ENCODE data around the gene KRTAP4-5.
"Not testable (repeated sequence)": the region's sequence is repeated elsewhere in the genome, so short reads cannot be mapped to it uniquely, and the experiment has no call there.

The KRTAP4-5 gene

DNA sequence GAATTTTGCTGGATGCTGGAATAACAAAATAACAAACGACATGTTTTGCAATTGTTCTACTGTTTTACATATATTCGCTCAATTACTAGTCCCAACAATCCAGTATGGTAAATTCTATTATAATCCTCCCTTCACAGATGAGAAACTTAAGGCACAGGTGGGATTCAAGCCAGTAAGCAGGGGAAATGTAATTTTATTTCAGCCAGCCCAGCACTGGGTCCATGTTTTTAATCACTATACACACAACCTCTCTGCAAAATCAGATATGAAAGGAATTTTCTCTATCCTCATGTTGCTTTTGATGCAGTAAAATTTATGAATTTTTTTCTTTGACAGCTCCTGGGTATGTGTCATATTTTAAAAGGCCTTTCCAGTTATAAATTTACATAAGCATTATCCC, 4.4 kb downstream of the KRTAP4-5 start:
- DNase-seq, result no peak

DNA sequence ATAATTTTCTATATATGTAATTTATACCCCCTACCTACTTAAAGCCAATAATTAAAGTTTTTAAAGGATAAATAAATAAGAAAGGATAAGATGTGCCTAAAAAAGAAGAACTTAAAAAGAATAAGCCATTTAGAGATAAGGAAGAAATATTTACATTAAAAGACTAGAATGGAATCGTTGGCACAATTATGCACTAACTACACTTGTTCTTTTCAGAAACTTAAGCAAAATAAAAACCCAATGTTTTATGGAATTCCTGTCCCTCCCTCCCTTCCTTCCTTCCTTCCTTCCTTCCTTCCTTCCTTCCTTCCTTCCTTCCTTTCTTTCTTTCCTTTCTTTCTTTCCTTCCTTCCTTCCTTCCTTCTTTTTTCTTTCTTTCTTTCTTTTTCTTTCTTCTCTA, 4.8 kb downstream of the KRTAP4-5 start:
- DNase-seq, result no peak

DNA sequence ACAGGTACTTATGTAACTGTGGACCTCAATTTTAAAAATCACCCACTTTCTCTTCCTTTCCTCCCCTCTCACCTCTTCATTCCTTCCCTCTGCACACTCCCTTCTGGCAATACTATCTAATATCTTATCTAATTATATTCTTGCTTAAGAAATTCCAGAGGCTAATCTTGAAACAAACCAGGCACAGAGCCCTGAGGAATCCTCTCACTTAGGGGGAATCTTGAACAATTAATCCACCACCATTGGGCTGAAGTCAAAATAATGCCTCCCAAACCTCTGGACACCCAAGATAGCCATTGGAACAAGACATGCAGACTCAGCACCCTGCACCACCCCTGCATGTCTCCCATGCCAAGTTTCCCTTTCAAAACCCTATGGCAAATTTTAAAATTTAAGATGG, 8.3 kb downstream of the KRTAP4-5 start:
- no peak for DNase-seq

DNA sequence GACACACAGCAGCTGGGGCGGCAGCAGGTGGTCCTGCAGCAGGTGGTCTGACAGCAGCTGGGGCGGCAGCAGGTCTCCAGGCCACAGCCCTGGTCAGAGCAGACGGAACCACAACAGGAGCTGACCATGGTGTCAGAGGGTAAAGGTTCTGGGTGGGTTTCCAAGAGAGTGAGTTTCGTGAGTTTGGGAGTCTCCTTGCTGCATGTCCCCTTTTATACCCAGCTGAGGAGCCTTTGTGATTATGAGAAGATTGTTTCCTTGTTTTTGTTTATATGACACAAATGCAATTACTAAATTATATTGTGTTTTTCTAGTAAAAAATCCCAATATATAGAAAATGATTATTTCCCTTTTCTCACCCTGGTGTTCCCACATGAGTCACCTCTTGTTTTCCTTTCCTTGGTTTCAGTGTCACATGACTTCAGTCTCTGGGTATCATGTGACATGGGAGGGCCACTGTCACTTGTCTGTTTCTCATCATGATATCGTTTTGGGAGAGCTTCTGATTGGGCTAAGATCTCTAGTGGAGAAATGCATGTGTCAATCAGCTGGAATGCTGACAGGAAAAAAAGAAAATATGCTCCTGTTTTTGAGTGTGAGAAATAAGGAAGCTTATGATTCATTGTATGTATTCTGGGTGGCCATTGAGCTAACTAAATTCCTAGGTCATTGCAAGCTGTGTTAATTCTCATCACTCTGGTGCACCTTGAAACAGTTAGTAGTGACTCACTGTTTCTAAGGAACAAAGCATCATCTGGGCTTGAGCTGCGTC, 9.1 kb downstream of the KRTAP4-5 start, which contains the start of gene KRTAP4-6:
Gene KRTAP4-6 (minus strand): TSS at position 185 of the 772 bp plus-strand sequence. CDS start 57 bp downstream, at position 128.
- DNase-seq, result no peak

DNA sequence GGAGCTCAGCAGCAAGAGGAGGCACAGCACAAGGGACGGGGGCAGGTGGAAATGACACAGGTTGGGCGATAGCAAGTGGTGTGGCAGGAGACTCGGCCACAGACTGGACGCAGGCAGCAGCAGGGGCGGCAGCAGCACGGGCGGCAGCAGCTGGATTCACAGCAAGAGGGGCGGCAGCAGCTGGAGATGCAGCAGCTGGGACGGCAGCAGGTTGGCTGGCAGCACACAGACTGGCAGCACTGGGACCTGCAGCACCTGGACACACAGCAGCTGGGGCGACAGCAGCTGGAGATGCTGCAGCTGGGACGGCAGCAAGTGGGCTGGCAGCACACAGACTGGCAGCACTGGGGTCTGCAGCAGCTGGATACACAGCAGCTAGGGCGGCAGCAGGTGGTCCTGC, 9.8 kb downstream of the KRTAP4-5 start:
- not testable (repeated sequence) for DNase-seq

DNA sequence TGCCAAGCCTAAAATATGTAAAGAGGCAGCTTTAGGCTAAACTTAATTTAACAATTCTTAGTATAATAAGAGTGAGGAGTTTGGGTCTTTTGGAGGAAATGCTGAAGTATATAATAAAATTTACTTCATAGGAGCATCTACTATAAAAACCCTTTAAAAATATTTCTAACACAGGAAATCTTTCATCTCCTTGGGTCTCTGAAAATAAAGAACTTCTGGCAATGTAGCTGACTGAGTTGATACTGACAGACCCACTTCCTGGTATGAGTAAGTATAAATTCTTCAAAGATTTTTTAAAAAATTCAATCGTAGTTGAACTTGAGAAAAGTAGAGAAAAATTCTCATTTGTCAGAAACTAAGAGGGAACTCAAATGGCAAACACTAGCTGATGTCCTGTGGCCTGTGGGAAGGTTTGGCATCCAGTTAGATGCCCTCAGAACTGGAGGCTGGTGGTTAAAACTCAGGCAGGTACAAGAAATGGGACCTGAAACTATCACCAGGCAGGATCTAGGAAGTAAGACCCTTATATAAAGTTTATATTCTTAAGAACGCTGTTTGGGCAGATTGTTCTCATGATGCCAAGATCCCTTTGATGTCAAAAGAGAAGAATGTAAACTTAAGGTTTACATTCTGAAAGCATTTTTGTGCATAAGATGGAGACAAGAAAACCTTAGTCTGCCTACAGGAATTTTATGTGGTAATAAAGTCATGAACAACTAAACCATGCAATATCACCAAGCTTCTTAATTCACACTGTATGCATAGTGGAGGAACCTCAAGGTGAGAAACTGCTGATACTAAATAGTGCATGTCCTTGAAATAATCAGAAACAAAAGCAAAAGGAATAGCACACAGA, 15.5 kb downstream of the KRTAP4-5 start:
- DNase-seq, result no peak

DNA sequence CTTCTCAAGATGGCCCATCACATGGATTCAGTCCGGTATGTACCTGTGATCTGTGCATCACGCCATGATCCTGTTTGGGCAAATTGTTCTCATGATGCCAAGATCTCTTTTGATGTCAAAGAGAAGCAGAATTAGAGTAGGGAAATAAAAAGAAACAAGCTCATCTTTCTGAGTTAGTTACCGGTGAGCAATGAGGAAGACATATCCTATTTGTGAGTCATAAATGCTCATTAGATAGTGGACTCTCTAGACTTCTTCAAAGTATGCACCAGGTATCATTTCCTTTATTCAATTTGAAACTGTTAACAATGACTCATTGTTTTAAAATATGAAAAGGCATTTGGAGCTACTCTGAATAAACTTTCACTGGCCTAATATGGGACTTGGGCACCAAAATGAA, 17.6 kb downstream of the KRTAP4-5 start:
- DNase-seq, result no peak

DNA sequence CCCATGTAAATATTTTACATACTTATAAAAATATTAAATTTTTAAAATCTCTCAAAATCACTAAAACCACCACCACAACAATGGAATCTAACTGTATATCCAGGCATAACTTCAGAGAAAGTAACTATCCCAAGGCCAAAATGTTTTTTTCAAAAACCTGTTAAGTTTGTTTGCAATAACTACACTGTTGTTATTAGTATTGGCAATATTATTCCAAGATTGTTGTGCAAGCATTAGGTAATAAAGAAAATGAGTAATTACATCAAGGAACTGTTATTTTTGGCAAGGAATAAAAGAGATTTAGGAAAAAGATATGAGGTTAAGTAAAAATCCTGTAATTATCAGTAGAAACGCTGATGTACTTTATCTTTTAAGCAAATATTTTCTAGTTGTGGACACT, 22.3 kb downstream of the KRTAP4-5 start:
- DNase-seq, result no peak

DNA sequence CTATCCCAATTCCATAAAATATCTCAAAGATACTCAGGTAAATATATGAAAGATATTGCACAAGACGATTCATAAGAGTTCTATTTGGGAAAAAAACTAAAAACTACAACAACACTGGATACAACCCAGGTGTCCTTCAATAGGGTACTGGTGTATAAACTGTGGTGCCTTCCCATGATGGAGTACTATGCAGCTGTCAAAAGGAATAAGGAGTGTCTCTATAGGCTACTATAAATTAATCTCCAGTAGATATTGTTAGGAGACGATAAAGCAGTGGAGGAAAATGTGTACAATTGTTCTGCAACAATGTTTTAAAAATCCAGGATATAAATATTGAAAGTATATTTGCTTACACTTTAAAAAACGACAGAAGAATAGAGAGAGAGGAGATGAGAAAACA, 23.2 kb downstream of the KRTAP4-5 start:
- DNase-seq, result no peak

DNA sequence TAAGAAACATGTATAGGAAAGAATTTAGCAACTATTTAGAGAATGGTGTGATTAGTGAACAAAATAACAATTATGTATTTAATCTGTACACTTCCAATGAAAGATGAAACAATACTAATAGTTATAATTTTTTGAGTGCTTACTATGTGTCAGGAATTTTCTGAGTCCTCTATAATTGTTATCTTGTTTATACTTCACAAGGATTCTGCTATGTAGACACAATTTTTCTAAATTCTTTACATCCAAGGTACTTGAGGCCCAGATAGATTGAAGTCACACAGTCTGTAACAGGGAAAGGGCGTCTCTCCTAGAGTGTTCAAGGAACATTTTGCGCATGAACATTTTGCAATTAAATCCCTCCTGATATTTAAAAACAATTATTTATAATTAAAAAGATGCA, 24.6 kb downstream of the KRTAP4-5 start:
- DNase-seq, result no peak

DNA sequence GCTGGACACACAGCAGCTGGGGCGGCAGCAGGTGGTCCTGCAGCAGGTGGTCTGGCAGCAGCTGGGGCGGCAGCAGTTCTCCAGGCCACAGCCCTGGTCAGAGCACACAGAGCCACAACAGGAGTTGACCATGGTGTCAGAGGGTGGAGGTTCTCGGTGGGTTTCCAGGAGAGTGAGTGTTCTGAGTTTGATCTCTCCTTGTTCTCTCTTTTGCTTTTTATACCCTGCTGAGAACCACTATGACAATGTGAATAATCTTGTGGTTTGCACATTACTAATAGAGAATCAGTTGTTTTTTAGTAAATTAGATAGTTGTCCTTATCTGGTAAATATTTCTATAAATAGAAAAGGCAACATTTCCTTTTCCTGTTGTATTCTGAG, 25.6 kb downstream of the KRTAP4-5 start, which contains the start of gene KRTAP4-12:
Gene KRTAP4-12 (minus strand): TSS at position 192 of the 381 bp plus-strand sequence. CDS start 60 bp downstream, at position 132.
- DNase-seq, result not testable (repeated sequence)

DNA sequence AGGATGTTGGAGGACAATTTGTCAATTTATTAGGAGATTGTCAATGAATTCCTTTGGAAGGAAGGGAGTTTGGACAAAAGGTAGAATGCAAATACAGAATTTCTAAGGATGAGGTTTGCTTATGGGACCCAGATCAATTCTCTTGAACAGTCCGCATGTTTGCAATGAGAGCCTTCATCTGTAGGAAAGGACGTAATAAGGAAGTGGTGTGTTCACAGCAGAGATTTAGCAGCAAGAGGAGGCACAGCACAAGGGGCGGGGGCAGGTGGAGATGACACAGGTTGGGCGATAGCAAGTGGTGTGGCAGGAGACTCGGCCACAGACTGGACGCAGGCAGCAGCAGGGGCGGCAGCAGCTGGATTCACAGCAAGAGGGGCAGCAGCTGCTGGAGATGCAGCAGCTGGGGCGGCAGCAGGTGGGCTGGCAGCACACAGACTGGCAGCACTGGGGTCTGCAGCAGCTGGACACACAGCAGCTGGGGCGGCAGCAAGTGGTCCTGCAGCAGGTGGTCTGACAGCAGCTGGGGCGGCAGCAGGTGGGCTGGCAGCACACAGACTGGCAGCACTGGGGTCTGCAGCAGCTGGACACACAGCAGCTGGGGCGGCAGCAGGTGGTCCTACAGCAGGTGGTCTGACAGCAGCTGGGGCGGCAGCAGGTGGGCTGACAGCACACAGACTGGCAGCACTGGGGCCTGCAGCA, 26.2 kb downstream of the KRTAP4-5 start:
- DNase-seq, result not testable (repeated sequence)

DNA sequence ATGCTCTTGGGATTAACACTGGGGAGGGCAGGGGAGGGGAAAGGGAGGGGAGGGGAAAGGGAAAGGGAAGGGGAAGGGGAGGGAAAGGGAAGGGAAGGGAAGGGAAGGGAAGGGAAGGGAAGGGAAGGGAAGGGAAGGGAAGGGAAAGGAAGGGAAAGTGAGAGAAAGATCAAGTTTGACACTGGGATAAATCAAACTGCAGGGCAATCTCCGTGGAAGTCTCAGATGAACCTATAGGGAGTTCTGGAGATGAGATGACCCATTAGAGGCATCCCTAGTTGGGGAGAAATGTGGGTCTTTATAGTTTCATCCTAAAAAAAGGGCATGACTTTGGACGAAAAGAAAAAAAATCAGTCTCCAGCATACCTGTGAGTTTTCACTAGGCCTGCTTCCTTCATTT, 27.9 kb downstream of the KRTAP4-5 start:
- no peak for DNase-seq

DNA sequence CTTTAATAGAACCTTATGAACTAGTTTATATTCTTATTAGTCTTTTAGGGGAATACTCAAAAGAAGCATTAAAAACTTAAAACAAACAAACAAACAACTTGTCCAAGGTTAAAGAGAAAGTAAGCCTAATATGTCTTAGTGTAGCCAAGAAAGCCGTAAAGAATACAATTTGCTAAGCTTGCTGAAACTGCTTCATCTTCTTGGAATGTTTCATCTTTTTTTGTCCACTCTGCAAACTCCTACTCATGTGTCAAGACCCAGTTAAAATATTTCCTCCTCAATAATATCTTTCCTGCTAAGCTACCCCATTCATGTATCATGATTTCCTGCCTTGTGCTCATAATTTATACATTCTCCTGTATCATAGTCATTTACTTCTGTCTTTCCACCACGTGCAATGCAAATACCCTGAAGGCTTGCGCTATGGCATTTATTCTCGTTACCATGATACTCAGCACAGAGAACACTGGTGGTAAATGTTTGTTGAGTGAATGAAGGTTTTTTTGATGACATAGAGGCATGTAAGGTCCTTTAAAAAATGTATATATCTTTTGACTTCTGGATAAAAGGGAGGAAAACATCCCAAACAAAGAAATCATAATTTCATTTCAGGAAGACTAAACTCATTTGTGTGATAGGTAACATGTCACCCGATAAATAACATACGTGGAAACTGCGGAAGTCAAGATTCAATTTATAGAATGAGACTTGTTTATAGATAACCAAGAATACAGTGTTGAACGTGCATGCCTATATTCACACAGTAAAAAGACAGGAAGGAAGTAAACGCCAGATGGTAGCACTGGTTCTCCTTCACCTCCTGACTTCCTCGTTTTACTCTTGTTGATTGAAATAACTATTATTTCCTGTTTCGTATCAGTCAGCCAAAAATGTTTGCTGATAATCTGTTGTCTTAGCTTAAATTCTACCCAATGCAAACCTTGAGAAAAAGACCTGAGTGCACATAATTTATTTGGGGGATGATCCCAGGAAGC, 29.6 kb downstream of the KRTAP4-5 start:
- DNase-seq, result not testable (repeated sequence)

DNA sequence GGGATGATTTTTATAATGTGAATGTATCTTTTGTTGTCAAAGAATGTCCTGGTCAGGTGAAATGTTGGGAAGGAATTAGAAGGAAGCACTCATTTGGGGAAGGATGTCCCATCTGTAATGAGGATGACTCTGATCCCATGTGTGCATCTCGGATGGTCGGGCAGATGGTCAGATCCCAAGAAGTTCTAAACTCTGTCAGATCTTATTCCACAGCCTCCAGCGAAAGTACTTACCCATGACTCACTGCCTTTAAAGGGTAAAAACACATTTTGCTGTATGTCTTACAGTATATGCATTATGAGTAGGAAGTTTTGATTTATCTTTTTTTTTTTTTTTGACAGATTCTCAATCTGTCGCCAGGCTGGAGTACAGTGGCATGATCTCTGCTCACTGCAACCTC, 30.9 kb downstream of the KRTAP4-5 start:
- DNase-seq, result no peak

DNA sequence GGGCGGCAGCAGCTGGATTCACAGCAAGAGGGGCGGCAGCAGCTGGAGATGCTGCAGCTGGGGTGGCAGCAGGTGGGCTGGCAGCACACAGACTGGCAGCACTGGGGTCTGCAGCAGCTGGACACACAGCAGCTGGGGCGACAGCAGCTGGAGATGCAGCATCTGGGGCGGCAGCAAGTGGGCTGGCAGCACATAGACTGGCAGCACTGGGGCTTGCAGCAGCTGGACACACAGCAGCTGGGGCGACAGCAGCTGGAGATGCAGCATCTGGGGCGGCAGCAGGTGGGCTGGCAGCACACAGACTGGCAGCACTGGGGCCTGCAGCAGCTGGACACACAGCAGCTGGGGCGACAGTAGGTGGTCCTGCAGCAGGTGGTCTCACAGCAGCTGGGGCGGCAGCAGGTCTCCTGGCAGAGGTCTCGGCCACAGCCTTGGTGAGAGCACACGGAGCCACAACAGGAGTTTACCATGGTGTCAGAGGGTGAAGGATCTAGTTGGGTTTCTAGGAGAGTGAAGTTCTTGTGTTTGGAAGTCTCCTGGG, 31.7 kb downstream of the KRTAP4-5 start, which contains the start of gene KRTAP4-11:
Gene KRTAP4-11 (minus strand): TSS at position 528 of the 541 bp plus-strand sequence. CDS start 58 bp downstream, at position 470.
- not testable (repeated sequence) for DNase-seq

DNA sequence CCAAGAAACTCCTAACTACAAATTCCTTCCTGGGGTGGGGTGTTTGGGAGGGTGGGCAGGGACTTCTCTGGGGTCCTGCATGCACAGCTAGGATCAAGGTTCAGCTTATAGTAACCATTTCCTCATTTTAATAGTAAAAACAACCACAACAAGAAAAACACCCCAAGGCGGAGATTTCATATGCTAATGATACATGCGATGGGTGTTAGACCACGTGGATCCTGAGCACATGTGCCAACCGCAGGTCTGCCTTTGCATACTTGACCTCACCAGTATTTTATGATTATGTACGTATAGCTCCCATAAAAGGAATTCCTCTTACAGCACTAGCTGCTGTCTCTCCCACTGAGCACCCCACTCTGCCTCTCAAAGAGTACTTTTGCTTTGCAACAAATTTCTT, 33.3 kb downstream of the KRTAP4-5 start:
- DNase-seq, result no peak

DNA sequence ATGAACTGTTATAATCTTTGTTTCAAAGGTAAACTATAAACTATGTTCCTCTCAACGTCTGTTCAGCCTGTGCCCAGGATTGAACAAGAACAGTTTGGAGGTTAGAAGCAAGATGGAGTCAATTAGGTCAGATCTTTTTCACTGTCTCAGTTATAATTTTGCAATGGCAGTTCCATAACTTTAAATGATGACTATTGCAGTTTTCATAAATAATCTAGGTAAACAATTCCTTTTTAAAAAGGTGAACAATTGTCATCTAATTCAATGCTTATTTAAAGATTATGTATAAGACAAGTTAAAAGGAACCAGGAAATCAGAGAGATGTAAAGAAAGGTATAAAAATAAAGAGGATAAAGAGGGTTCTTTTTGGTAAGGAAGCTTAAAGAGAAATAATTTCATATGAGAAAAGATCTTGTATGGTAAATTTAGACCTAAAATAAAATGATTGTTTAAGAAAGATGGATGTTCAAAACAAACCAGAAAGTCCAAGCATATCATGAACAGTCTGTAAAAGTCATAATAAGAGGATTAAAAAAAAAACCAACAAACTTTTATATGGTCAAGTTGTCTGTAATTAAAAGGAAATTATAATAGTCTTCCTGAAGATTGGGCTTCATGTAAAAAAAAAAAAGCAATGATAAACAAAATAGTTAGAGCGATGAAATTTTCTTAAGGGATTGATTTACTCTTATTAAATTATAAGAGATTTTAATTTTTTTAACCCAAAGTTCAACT, 38.3 kb downstream of the KRTAP4-5 start:
- no peak for DNase-seq

DNA sequence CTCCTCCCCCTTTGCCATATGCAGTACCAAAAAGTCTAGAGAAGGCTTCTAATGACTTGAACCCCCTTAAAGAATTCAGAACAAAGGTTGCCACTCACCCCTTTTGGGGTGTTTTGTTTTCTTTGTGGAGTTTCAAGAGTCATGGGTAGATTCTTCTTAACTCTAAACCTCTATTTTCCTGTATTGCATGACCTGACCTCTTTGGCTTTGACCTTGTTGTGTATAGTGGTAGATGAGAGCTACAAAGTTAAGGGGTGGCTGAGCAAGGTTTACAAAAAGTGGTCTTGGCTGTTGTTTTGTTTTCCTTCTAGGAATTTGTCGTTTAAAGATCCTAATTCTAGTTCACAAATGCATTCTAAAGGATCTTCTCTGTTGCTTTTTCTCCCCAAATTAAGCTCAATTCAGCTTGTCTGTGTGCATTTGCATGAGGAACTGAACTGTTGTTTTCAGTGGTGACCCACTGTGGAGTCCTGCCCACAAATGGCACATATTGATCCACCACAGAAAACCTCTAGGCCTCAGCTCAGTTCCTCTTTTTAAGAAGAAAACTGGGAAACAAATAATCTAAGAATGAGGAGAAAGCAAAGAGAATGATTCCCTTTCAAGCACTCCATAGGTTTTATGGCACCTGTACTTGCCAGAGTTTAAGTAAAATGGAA, 40.8 kb downstream of the KRTAP4-5 start:
- DNase-seq, result not testable (repeated sequence)

DNA sequence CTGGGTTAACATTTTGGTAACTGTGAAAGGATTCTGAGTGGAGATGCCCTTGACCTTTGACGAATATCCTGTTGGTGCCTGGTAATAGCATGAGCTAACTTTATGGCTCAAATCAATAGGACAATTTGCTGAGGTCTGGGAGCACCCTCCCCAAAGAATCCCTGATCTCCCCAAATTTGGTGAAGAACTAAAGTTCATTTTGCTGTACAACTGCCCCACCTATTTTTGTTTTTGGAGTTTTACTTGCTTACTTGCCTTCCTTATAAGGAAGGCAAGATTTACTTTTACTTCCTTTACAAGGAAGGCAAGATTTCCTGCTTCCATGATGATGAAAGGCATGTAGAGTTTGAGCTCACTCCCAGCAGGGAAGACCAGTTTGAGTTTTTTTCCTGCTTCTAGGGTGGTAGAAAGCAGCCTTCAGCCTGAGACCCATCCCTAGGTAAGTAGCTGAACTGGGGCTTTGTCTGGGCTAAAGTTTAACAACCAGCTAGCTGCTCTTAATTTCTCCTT, 41.6 kb downstream of the KRTAP4-5 start:
- no peak for DNase-seq

Measured in NCI-H2107 (cell line).